ENCODE results near the gene GPR12. TPM values are rescaled to one million over a fixed set of nuclear protein-coding genes. Genes with fewer than 3 reads are reported as not detected.
"Not testable (repeated sequence)": the region's sequence is repeated elsewhere in the genome, so short reads cannot be mapped to it uniquely, and the experiment has no call there.

GPR12 gene
- total and polyA plus RNA-seq, 2 donors (not counting 1 experiment from before 2014, with no cell fraction given) = not detected

GRCh38 chr13:26726684-26727083 lies 33.9 kb downstream of the GPR12 start:
- peaks cover 4 to 5% of the 10 kb centered on the region in 2 donors for H3K4me1 ChIP-seq (ENCODE audit: control insufficient read depth in 2 of 2, insufficient read depth in 2 of 2, low read length in 2 of 2)
- no peak overlapping the region for H3K9ac ChIP-seq (ENCODE audit: low read length)
- ChIA-PET POLR2A (no interaction called here), CTCF (no interaction called here)
- intact Hi-C loops (cut with micrococcal nuclease) = no loop called here
- H3K27me3 ChIP-seq (replicated peaks in 1 of 4; ENCODE audit: control extremely low read depth in 1 of 4, control insufficient read depth in 3 of 4, insufficient read depth in 4 of 4, low read length in 3 of 4) = peaks cover 0 to 3% (median 0%) of the 10 kb centered on the region in 4 experiments
- no peak overlapping the region for H3K4me3 Mint-ChIP-seq
- H4K20me1 ChIP-seq (ENCODE audit: control insufficient read depth, insufficient read depth, low read length, poor library complexity, severe bottlenecking) = no peaks in the 10 kb centered on the region
- no peaks in the 10 kb centered on the region for H3K9me3 Mint-ChIP-seq (ENCODE audit: insufficient read depth)
- H3K4me3 ChIP-seq (ENCODE audit: control extremely low read depth in 1 of 5, extremely low read depth in 1 of 5, insufficient read depth in 1 of 5, low read depth in 2 of 5, low read length in 4 of 5) = no peak overlapping the region
- H3K4me2 ChIP-seq (replicated peaks; ENCODE audit: low read depth, low read length, poor library complexity, severe bottlenecking) = no peak overlapping the region
- H3K27ac Mint-ChIP-seq = no peak overlapping the region
- no peaks in the 10 kb centered on the region for H3K79me2 ChIP-seq (ENCODE audit: control insufficient read depth, insufficient read depth, low read length)
- no peak for DNase-seq
- H3K27me3 Mint-ChIP-seq = peaks cover 30% of the 10 kb centered on the region
- no peaks in the 10 kb centered on the region for H3K36me3 ChIP-seq (replicated peaks in 1 of 2; ENCODE audit: control extremely low read depth in 1 of 2, control insufficient read depth in 1 of 2, extremely low read depth in 1 of 2, insufficient read depth in 2 of 2, low read length in 1 of 2)
- peaks cover 0 to 3% (median 0%) of the 10 kb centered on the region in 3 donors for H3K9me3 ChIP-seq (ENCODE audit: control extremely low read depth in 1 of 3, control insufficient read depth in 2 of 3, insufficient read depth in 1 of 3, low read length in 2 of 3)
- TF ChIP-seq CTCF (IDR thresholded peaks at IDR 0.05) = no peak
- TF ChIP-seq EZH2 (IDR thresholded peaks at IDR 0.05; ENCODE audit: borderline replicate concordance, insufficient read depth, low read depth, low read length, poor library complexity, severe bottlenecking) = no peak
- H3K4me1 Mint-ChIP-seq = peaks cover 6% of the 10 kb centered on the region
- H3K27ac ChIP-seq (ENCODE audit: low read length in 2 of 2) = no peak overlapping the region
- 76% methylated on average over 3 of the region's 8 CpGs for whole genome bisulfite sequencing (ENCODE audit: insufficient coverage)
- no peak for ATAC-seq (ENCODE audit: low read depth)
- H2AFZ ChIP-seq (ENCODE audit: insufficient read depth, low read depth, low read length, poor library complexity, severe bottlenecking) = no peak overlapping the region

- peaks cover 19% of the 10 kb centered on the region for H3K27me3 Mint-ChIP-seq
- H3K9ac ChIP-seq (ENCODE audit: low read length); H3K9me3 ChIP-seq (ENCODE audit: control extremely low read depth in 1 of 3, control insufficient read depth in 2 of 3, insufficient read depth in 1 of 3, low read length in 2 of 3); intact Hi-C loops (cut with micrococcal nuclease); H3K79me2 ChIP-seq (ENCODE audit: control insufficient read depth, insufficient read depth, low read length); H3K36me3 ChIP-seq (replicated peaks in 1 of 2; ENCODE audit: control extremely low read depth in 1 of 2, control insufficient read depth in 1 of 2, extremely low read depth in 1 of 2, insufficient read depth in 2 of 2, low read length in 1 of 2); H4K20me1 ChIP-seq (ENCODE audit: control insufficient read depth, insufficient read depth, low read length, poor library complexity, severe bottlenecking); H3K4me3 Mint-ChIP-seq; H2AFZ ChIP-seq (ENCODE audit: insufficient read depth, low read depth, low read length, poor library complexity, severe bottlenecking); H3K27ac ChIP-seq (ENCODE audit: low read length in 2 of 2); ATAC-seq (ENCODE audit: low read depth); DNase-seq; H3K4me3 ChIP-seq (ENCODE audit: control extremely low read depth in 1 of 5, extremely low read depth in 1 of 5, insufficient read depth in 1 of 5, low read depth in 2 of 5, low read length in 4 of 5); POLR2A ChIA-PET; CTCF ChIA-PET; H3K4me2 ChIP-seq (replicated peaks; ENCODE audit: low read depth, low read length, poor library complexity, severe bottlenecking); H3K9me3 Mint-ChIP-seq (ENCODE audit: insufficient read depth); H3K27me3 ChIP-seq (replicated peaks in 1 of 4; ENCODE audit: control extremely low read depth in 1 of 4, control insufficient read depth in 3 of 4, insufficient read depth in 4 of 4, low read length in 3 of 4); H3K27ac Mint-ChIP-seq: not testable (repeated sequence)
- peaks cover 17% of the 10 kb centered on the region for H3K4me1 Mint-ChIP-seq
- WGBS (ENCODE audit: insufficient coverage) = no CpG with 5 or more reads among the region's 31 CpGs
- H3K4me1 ChIP-seq (ENCODE audit: control insufficient read depth in 2 of 2, insufficient read depth in 2 of 2, low read length in 2 of 2) = peaks cover 12 to 15% of the 10 kb centered on the region in 2 donors
Observed at GRCh38 chr13:26723620-26724019, 37.0 kb downstream of the GPR12 start.
